Fibroblast of lung (primary cell): Measurements from ENCODE around the gene TENM4. TPM values are rescaled to one million over a fixed set of nuclear protein-coding genes. Genes with fewer than 3 reads are reported as not detected.

Source experiments
- DNase-seq, 2 donors: peaks; one replicate each; pipeline versions ENCODE4 v3.0.0 to v3.0.0-alpha.2; 2010; ENCODE audit warnings: low read depth in 2 of 2
- H2AFZ ChIP-seq: 2 replicates; pipeline ENCODE4 v1.5.1; 2012; ENCODE audit warnings: low read length, control low read depth, inconsistent platforms
- H3K27ac ChIP-seq: 2 replicates; pipeline ENCODE4 v1.5.1; 2011; ENCODE audit warnings: low read length, control low read depth; ENCODE audit not compliant: insufficient read depth
- H3K27me3 ChIP-seq: 2 replicates; pipeline ENCODE4 v1.5.1; 2011; ENCODE audit warnings: mild to moderate bottlenecking, low read length; ENCODE audit not compliant: control insufficient read depth, insufficient read depth
- H3K36me3 ChIP-seq: 2 replicates; pipeline ENCODE4 v1.5.1; 2011; ENCODE audit warnings: low read length; ENCODE audit not compliant: control insufficient read depth, insufficient read depth
- H3K4me1 ChIP-seq: 2 replicates; pipeline ENCODE4 v1.5.1; 2011; ENCODE audit warnings: low read length; ENCODE audit not compliant: control insufficient read depth, insufficient read depth; ENCODE audit errors: extremely low read depth
- H3K4me2 ChIP-seq: 2 replicates; pipeline ENCODE4 v1.5.1; 2011; ENCODE audit warnings: low read length, control low read depth; ENCODE audit not compliant: insufficient read depth; ENCODE audit errors: extremely low read depth
- H3K4me3 ChIP-seq, 4 experiments: fragments of 200-600 bp in 1 of 4; sonication (generic) in 1 of 4; replicated peaks in 1 of 4; 2 replicates each; pipeline ENCODE4 v1.5.1; 2011 to 2016; ENCODE audit warnings: low read length in 4 of 4, low read depth in 3 of 4, mild to moderate bottlenecking in 3 of 4, control low read depth in 2 of 4, inconsistent platforms in 1 of 4, mixed read lengths in 1 of 4; ENCODE audit not compliant: insufficient read depth in 1 of 4; ENCODE audit errors: control extremely low read depth in 1 of 4
- H3K79me2 ChIP-seq: 2 replicates; pipeline ENCODE4 v1.5.1; 2012; ENCODE audit warnings: mild to moderate bottlenecking, low read length, inconsistent platforms; ENCODE audit not compliant: control insufficient read depth, insufficient read depth
- H3K9ac ChIP-seq: 2 replicates; pipeline ENCODE4 v1.5.1; 2011; ENCODE audit warnings: mild to moderate bottlenecking, low read length, control low read depth; ENCODE audit not compliant: insufficient read depth
- H3K9me3 ChIP-seq: 2 replicates; pipeline ENCODE4 v1.5.1; 2012; ENCODE audit warnings: low read depth, low read length; ENCODE audit not compliant: control insufficient read depth, insufficient read depth
- H4K20me1 ChIP-seq: 2 replicates; pipeline ENCODE4 v1.5.1; 2011; ENCODE audit warnings: low read length; ENCODE audit not compliant: control insufficient read depth, insufficient read depth; ENCODE audit errors: extremely low read depth
- CTCF ChIP-seq, 2 donors: IDR thresholded peaks in 1 of 2; conservative IDR thresholded peaks in 1 of 2; 1 replicate in 1 of 2; 2 replicates in 1 of 2; pipeline ENCODE4 v1.5.1; 2011 to 2012; ENCODE audit warnings: low read length in 2 of 2, control low read depth in 1 of 2, inconsistent platforms in 1 of 2, low read depth in 1 of 2, mild to moderate bottlenecking in 1 of 2
- EZH2 ChIP-seq: IDR thresholded peaks from 2 replicates; pipeline ENCODE4 v1.5.1; 2012; ENCODE audit warnings: low read length, control low read depth, mild to moderate bottlenecking; ENCODE audit errors: missing control alignments
- polyA plus RNA-seq, 2 donors: library from polyadenylated mRNA; depleted of rRNA in 1 of 2; stranded (reverse) in 1 of 2; unstranded in 1 of 2; fragments of >200 nt; gene quantifications; 2 replicates each; pipeline ENCODE4 v1.2.1, GENCODE V29; 2011 to 2012; ENCODE audit warnings: missing spikeins in 1 of 2
- total RNA-seq: library from RNA; depleted of rRNA; stranded (reverse); fragments of >200 nt; gene quantifications from 2 replicates; pipeline ENCODE4 v1.2.1, GENCODE V29; 2014

The TENM4 gene
- total and polyA plus RNA-seq, 2 donors (not counting 1 experiment from before 2014, with no cell fraction given) = 4.6 to 48.4 TPM

GRCh38 chr11:78660471-78660870 lies 780.4 kb downstream of the TENM4 start:
- no peak for TF ChIP-seq EZH2
- no peak for TF ChIP-seq CTCF (conservative IDR thresholded peaks at IDR 0.05 in 1 of 2, IDR thresholded peaks at IDR 0.05 in 1 of 2; ENCODE audit: low read depth in 1 of 2, low read length in 2 of 2)
- no peaks in the 10 kb centered on the region for H3K27me3 ChIP-seq
- H3K4me2 ChIP-seq = no peak overlapping the region
- no peak overlapping the region for H2AFZ ChIP-seq
- no peaks in the 10 kb centered on the region for H3K4me1 ChIP-seq
- DNase-seq = no peak
- H3K36me3 ChIP-seq = peaks cover 5% of the 10 kb centered on the region
- H4K20me1 ChIP-seq = no peaks in the 10 kb centered on the region
- H3K27ac ChIP-seq = no peak overlapping the region
- no peak overlapping the region for H3K4me3 ChIP-seq
- no peaks in the 10 kb centered on the region for H3K79me2 ChIP-seq
- H3K9ac ChIP-seq = no peak overlapping the region
- no peaks in the 10 kb centered on the region for H3K9me3 ChIP-seq

GRCh38 chr11:78659326-78660270 lies 781.2 kb downstream of the TENM4 start:
- no peaks in the 10 kb centered on the region for H3K9me3 ChIP-seq
- H2AFZ ChIP-seq = no peak overlapping the region
- no peaks in the 10 kb centered on the region for H3K27me3 ChIP-seq
- H4K20me1 ChIP-seq = no peaks in the 10 kb centered on the region
- TF ChIP-seq EZH2 = no peak
- no peak overlapping the region for H3K4me2 ChIP-seq
- H3K4me1 ChIP-seq = no peaks in the 10 kb centered on the region
- H3K36me3 ChIP-seq = peaks cover 5% of the 10 kb centered on the region
- no peak for DNase-seq
- H3K27ac ChIP-seq = no peak overlapping the region
- no peak overlapping the region for H3K9ac ChIP-seq
- no peak overlapping the region for H3K4me3 ChIP-seq
- no peaks in the 10 kb centered on the region for H3K79me2 ChIP-seq

GRCh38 chr11:78657968-78658839 lies 782.6 kb downstream of the TENM4 start:
- no peaks in the 10 kb centered on the region for H4K20me1 ChIP-seq
- no peak overlapping the region for H3K9ac ChIP-seq
- no peak for TF ChIP-seq EZH2
- TF ChIP-seq CTCF (conservative IDR thresholded peaks at IDR 0.05 in 1 of 2, IDR thresholded peaks at IDR 0.05 in 1 of 2; ENCODE audit: low read depth in 1 of 2, low read length in 2 of 2) = no peak
- H3K4me1 ChIP-seq = no peaks in the 10 kb centered on the region
- H3K27ac ChIP-seq = no peak overlapping the region
- no peak overlapping the region for H3K4me3 ChIP-seq
- H2AFZ ChIP-seq = no peak overlapping the region
- H3K79me2 ChIP-seq = no peaks in the 10 kb centered on the region
- H3K27me3 ChIP-seq = no peaks in the 10 kb centered on the region
- no peaks in the 10 kb centered on the region for H3K9me3 ChIP-seq
- no peak for DNase-seq
- peaks cover 5% of the 10 kb centered on the region for H3K36me3 ChIP-seq
- H3K4me2 ChIP-seq = no peak overlapping the region
